GM21576 (cell line): ENCODE results near the gene CHCHD6.

Source experiments
- ATAC-seq: cut with Tn5 transposase; IDR thresholded peaks from one replicate; pipeline ENCODE4 v1.9.1; 2021; ENCODE audit warnings: mild to moderate bottlenecking, moderate library complexity; ENCODE audit not compliant: unreplicated experiment

Gene CHCHD6

DNA sequence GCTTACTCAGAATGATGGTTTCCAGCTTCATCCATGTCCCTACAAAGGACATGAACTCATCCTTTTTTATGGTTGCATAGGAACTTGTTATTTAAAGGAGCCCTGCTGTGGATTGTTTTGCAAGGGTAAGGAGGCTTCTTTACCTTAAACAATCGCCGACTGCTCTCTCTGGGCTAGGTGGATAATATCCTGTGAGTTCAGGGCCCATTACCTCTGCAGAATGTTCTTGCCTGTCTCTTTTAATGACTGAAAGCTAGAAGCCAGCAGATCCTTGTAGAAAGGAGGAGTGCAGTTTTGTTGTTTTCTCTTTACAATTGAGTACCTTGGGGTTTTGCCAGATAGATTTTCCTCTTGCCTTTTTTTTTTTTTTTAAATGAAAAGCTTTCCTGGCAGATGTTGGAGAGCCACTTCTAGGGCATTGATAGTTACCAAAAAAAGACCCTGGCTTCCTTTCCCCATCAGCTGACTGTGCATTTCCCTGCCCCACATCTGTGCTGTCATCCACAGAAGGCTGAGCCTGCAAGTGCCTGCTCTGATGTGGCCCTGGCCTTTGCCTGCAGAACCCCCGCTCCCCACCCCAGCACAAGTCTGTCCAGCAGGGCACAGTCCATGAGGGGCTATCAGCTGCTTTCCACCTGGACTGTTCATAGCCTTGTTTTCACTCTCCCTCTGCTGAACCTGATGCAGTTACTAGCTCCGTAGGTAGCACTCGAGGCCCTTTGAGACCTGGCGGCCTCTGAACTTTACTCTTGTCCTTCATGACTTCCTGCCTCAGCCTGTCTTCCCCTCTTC is 113.1 kb downstream of the CHCHD6 start:
- no peak for ATAC-seq

DNA sequence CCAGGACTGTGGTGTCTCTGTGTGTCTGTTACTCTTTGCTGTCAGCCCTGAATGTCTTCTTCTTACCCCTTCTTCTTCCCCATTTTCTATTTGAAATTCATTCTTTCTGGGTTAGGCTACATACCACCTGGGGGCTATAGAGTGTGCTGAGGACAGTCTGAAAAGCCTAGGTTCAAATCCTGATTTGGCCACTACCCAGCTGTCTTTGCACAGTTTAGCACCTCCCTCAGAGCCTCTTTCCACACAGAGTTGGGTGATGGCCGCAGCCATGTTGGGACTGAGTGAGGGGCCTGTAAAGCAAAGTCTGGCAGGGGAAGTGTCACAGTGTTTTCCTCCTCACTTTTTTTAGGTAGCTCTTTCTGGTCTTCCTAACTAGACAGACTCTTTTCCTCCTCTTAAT is 113.7 kb downstream of the CHCHD6 start:
- ATAC-seq, result no peak

DNA sequence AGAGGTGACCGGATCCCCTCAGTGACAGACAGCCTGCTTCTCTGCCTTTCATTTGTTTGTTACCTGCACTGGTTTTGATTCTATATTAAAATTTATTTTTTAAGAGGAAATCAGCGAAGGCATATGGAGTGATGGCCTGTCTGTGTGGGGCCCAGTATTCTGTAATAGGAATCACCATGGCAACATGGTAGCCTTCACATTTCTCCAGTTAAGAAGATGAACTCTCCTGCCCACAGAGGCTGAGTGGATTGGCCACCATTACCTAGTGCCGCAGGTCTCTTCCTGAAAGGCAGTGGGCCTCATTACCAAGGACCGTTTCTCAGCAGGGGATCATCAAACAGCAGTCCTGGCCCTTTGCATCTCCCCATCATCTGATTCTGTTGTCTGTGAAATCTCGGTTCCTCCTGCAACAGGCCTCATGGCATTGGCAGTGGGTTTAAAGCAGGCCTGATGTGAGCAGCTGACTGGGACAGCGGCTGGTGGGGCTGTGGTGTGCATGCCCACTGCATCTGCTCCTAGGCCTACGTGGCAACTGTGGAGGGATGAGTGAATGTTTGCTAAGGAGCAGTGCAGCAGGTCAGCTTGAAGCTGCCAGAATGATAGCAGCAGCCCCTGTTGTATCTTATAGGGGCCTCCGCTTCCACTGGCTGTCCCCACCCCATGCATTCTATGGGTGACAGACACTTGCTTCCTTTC is 114.5 kb downstream of the CHCHD6 start:
- ATAC-seq, result no peak

DNA sequence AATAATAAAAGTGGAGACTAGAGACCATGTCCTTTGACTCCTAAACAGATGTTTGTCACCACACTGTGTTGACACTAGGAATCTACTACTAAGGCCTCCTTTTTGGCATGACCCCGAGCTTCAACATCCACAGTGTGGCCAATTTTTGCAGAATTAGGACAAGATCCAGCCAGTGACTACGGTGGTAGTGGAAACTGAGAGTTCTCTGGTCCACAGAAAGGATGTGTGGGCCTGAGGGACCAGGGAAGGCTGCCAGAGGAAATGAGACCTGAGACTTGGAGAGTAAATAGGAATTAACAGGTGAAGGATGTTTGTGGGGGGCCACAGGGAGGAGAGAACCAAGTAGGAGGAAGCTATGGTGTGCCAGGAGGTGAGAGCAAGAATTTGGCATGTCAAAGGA is 122.7 kb downstream of the CHCHD6 start:
- no peak for ATAC-seq

DNA sequence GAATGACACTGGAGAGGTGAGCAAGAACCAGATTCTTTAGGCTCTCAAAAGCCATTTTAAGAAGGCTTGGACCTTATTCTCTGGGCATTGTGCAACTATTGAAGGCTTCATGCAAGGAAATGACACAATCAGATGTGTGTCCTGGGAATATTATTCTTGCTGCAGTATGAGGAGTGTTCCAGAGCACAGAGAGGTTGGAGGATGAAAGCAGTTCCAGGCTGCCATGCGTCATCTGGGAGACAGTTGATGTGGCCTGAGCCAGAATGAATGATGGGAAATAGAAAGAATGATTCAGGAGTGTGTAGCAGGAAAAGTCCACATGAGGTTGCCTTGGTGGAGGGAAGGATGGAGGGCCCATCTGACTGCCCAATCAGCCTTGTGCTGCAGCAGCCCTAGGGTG is 123.1 kb downstream of the CHCHD6 start:
- ATAC-seq, result no peak

DNA sequence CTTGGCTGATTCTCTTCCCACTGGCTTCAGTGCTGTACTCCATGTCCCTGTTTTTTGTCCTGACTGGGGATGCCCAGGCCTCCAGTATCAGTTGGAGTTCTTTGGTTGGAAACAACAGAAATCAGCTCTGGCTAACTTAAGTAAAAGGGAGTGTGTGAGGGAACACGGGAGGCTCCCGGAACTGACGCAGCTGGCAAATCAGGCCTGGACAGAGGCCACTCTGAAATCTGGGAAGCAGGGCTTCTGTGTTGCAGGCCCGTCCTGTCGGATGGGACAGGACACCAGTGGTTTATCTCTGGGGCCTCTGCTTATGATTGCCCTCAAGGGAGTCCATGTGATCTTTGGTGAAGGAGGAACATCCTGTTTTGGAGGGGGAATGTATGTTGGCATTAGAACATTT is 124.3 kb downstream of the CHCHD6 start:
- no peak for ATAC-seq

DNA sequence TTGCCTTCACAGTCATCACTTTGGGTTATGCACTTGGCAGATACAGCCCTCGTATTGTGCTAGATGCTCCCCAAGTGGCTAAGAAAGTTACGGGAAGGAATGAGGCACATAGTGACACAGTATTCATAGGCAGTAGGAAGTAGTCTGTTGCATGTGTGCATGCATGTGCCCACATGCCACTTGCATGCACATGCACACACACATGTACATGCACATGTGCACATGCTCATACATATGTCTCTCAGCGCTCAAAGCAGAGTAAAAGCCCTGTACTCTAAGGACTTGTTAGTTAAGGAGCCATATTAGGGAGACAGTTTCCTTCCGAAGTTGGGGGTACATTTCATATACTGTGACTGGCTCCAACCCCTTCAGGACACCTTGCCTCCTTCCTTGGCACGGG is 128.9 kb downstream of the CHCHD6 start:
- no peak for ATAC-seq

DNA sequence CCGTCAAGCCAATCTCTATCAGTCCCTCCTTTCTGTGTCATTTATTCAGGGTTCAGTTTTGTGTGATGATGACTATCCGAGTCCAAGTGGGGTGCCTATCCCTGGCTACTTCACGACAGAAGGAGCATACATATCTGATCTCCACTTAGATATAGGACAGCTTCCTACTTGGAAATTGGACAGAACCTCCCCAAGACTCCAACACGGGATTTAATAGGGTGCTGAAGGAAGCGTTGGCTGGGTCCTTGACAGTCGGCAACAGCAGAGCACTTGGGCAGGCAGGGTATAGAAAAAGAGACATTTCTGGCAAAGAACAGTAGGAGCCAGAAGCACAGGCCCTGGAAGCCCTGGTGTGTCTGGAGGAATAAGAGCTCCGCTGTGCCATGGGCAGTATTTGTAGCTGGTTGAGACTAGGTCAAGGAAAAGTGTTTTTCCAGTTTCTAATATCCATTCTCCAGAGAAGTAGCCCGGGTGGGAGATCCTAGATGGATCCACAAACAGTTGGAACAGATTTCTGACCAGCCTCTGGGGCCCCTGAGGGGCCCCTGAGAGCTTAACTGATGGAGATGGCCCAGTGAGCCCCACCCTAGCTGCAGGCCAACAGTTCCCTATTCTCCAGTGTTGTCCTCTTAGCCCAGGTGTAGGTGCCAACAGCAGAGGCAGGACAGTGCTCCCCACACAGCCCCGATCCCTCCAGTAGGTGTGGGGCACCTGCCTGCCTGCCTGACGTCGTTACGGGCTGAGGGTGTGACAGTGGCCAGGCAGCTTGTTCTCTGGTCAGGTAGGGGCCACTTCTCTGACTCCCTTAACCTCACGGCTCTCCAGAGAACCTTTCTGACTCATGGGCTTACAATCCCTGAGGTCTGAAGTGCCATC is 130.8 kb downstream of the CHCHD6 start:
- ATAC-seq, result no peak

DNA sequence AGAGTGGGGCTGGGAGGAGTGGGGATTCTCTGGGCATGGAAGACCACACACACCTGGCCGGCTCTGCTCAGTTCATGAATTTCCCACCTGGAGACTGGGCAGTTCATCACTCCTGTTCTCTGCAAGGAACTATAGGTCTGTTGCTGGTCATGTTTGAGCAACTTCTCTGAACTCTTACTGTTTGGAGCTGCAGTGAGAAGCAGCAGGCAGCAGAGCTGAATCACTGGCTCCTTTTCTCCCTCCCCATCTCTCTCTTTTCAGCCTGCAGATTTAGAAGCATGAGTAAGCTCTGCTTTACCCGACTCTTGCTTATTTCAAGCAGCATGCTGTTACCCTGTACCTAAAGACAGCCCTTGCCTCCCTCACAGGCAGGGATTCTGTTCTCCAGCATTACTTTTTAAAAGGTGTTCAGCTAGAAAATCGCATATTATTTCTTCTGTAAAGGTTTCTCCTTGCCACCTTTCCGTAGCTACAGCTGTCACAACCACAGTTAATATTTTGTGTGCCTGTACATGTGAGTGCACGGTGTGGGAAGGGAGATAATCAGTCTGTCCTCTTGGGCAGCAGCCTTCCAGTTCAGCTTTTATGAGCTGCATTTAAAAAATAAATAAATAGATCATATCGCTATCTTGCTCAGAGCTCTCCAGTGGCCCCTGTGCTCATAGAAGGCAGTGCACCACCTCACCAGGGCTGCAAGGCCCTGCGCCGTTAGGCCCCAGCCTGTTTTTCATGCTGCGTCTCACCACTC is 131.6 kb downstream of the CHCHD6 start:
- no peak for ATAC-seq

DNA sequence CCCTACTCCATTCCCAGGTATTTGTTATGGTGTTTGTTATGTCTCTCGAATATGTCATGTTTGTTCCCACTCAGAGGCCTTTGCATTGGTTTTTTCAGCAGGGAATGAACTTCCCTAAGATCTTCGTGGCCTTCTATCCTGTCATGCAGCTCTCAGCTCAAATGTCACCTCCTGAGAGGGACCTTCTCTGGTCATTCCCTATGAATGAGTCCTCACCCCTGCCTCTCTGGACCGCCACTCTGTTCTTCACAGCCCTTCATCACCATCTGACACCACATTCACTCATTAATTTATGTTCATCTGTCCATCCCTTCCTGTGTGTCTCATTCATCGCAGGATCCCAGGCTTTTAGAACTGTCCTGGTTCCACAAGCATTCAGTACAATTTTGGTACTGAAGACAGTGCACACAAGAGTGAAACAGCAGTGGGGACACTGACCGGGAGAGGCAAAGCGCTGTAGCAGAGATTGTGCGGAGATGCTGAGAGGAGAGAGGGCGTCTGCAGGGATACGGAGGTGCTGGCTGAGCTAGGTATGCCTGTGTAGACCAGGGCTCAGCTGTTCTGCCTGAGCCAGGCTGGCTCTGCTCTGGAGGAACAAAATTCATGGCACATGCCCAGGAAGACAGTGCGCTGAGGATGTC is 132.3 kb downstream of the CHCHD6 start:
- no peak for ATAC-seq

DNA sequence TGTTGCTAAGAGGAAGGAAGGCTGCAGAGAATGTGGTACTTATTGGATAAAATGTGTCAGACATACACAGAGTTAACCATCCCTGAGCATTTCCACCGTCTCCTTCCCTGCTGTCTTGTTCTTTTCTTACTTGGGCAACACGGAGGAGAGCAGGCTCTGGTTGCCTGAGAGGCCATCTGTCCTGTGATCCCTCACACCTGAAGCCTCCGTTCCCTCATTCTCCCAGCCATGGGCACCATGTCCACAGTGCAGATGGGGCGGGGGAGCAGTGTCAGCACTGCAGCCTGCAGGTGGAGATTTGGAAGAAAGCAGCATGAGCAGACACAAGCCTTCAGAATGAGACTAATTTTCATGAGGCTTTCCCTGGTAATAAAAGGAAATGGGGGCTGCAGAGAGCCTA is 133.7 kb downstream of the CHCHD6 start:
- no peak for ATAC-seq

DNA sequence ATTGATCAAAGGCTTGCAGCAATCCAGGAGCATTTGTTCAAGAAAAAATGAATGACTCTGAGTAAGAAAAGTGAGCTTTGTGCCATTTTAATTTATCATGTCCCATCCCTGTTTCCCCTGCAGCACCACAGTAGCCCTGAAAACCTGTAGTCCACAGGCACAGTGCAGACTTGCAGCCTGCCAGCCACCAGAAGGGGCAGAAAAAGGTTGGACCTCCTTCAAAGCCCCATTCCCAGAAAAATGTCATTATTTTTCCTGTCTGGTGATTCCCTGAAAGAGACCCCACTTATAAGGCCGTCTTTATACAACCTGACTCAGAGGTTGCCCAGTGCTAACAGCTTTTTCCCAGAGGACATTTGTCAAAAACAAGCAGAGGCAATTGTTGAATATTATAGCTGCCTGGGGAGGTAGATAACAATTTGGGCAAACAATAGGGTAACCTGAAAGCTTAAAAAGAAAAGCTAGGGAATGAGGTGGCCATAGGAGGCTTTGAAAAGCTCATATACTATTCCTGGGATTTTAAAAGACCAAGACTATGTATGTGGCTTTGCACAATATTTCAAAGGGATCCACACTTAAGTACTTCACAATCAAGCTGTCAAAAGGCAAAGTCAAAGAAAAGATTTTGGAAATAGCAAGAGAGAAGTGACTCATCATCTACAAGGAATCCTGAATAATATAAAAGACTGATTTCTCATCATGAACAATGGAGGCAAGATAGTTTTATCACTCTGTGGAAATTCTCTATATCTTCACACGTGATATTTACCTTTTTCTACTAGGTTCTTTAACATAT is 142.1 kb downstream of the CHCHD6 start:
- no peak for ATAC-seq

DNA sequence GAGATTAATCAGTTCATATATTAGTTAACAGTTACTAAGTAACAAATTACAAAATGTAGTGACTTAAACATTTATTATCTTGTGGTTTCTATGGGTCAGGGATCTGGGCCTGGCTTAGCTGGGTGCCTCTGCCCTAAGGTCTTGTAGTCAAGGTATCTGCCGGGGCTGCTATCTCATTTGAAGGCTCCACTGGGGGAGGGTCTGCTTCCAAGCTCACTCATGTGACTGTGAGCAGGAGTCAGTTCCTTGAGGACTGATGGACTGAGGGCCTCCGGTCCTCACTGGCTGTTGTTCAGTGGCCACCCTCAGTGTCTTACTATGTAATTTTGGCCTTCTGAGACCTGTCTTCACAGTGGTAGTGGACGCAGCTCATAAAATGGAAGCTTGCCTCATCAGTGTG is 143.0 kb downstream of the CHCHD6 start:
- no peak for ATAC-seq

DNA sequence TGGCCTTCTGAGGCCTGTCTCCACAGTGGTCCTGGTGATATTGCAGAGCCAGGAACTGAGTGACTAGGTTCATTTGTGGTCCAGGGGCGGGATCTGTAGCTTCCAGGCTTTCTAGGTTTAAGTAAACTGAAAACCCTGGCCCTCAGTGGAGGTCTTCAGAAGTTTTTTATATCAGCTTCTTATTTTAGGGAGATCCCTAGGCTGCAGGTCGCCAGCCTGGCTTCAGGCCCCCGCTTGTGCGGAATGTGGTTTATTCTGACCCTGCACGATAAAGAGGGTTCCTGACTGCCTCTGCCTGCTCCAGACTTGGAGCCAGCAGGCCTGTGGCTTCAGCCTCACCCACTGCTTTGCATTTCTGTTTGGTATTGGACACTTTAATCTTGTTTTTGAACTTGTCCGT is 145.0 kb downstream of the CHCHD6 start:
- ATAC-seq, result no peak

DNA sequence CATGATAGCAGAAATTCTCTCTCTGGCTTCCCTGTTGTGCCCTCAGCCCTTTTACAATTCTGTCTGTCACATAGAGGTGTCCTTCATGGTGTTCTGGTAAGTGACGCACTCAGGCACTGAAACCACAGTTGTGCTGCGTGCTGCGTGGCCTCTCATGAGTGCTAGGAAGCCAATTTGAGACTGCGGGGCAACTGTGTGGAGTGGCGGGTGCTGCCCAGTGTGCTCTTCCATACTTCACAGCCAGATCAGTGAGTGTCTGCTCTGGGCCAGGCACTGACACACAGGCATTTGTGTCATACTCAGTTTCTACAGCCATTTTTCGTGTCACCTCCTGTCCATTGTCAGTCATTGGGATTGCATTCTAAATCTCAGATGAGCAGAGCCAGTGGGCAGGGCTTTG is 145.7 kb downstream of the CHCHD6 start:
- no peak for ATAC-seq

DNA sequence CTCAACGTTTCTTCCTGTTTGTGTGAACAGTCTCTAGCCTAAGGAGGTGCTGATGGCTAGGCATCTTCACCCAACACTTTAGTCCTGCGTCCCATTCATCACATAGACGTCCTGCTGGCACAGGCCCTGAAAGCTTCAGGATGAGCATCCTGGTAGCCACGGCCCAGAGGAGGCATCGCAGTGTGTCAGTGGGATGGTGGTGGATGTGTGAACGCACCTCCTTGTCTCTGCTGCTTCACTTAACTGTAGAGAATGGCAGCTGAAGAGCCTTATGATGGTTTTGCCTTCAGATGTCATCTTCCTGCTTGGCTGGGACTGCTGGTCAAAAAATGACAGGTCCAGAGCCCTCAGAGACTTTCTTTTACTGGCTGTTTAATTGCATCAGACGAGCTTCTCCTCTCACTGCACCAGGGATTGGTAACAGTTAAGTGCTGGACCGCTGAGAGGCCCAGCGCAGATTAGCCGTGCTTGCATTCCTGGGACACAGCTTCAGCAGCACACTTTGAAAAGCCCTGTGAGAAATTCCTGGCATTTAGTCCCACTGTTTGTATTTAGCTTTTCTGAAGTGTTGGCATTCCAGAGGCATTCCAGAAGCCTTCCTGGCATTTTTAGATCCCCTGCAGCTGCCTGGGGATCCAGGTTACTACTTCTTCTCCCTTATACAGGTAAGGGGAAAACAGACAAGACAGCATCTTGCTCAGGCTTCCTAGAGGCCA is 146.5 kb downstream of the CHCHD6 start:
- ATAC-seq, result no peak

DNA sequence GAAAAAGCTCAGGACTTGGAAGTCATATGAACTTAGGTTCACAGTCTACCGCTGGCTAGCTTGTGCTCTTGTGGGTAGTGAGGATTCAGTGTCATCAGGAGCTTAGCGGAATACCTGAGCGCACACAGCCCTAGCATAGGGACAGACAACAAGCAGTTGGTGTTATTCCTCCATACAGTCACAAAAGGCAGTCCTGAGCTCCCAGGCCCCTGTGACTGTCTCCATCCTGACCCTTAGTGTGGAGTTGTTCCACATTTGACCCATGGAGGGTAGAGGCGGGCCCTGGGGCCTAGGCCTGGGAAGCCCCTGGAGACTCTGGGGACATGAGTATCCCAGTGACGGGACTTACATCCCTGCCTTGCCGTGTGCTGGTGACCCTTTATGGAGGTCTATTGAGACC is 147.3 kb downstream of the CHCHD6 start:
- ATAC-seq, result no peak

DNA sequence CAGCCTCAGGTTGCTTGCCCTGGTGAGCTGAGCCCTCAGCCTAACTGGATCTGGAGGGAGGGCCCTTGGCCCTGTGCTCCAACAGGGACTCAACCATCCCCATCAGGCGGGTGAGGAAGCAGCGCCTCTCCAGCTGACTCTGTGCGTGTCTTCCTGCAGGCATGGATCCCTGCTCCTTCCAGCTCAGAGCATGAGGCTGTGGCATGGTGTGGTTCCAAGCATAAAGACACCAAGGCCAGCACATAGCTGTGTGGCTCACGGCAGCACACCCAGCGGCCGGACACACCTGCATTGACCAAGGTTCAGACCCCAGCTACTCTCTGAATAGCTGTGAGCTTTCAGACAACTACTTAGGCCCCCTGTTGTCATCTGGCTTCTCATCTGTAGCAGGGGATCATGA is 147.9 kb downstream of the CHCHD6 start:
- ATAC-seq, result no peak

DNA sequence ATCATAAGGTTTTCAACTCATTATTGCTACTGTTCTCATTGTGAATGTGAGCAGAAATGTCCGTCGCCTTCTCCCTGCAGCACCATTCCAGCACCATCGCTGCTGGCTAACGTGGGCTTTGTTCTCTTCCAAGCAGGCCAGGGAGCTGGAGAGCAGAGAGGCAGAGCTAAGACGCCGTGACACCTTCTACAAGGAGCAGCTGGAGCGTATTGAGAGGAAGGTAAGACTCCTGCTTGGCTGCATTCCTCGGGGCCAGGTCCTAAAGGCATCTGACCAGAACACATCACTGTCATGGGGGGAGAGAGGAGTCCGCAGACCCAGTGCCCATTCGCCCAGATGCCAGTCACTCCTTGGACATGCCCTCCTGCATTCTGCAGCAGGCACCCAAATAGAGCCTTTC is 148.5 kb downstream of the CHCHD6 start:
- no peak for ATAC-seq
